GM12878 (cell line): ENCODE results near the gene PCSK5. TPM values are rescaled to one million over a fixed set of nuclear protein-coding genes. Genes with fewer than 3 reads are reported as not detected.

Experiments
- ATAC-seq: fragments of 200-7000 bp; cut with Tn5 transposase; 3 replicates; pipeline ENCODE4 v1.9.1; 2020; ENCODE audit warnings: mild to moderate bottlenecking, moderate library complexity
- BruUV-seq: library from RNA; stranded (reverse); fragments of 400-500 nt; replicated peaks from 2 replicates; lab custom pipeline; 2021; lab: Mats Ljungman, UMichigan
- CTCF ChIA-PET: fragments of 300-600 bp; sonication (Branson Sonifier 250); formaldehyde crosslinking; extraction: SDS; loops from one replicate; lab custom pipeline; 2021; ENCODE audit warnings: inconsistent platforms; lab: Yijun Ruan, JAX
- POLR2A ChIA-PET: fragments of 350-600 bp; formaldehyde crosslinking; extraction: SDS; loops from one replicate; lab custom pipeline; 2021; ENCODE audit warnings: inconsistent platforms; lab: Charles Lee
- RAD21 ChIA-PET: fragments of 300-600 bp; sonication (Branson Sonifier 250); formaldehyde crosslinking; loops from one replicate; lab custom pipeline; 2023; ENCODE audit warnings: antibody characterized with exemption; ENCODE audit not compliant: unreplicated experiment; lab: Charles Lee
- SMC1A ChIA-PET: fragments of 300-600 bp; sonication (Branson Sonifier 250); formaldehyde crosslinking; loops from one replicate; lab custom pipeline; 2023; ENCODE audit not compliant: unreplicated experiment, uncharacterized antibody; lab: Charles Lee
- DNase-seq: peaks from one replicate; pipeline ENCODE4 v3.0.0-alpha.2; 2011; ENCODE audit warnings: low read depth, low spot score
- FAIRE-seq: peaks from 3 replicates; lab custom pipeline; 2011; peaks lifted over from hg19 to GRCh38; lab: Jason Lieb, UNC
- H2AFZ ChIP-seq: 2 replicates; pipeline ENCODE4 v1.6.0; 2011; ENCODE audit warnings: low read depth, low read length, control low read depth; ENCODE audit not compliant: control insufficient read depth
- H3K27ac ChIP-seq: 2 replicates; pipeline ENCODE4 v1.5.1; 2011; ENCODE audit warnings: control low read depth; ENCODE audit not compliant: control insufficient read depth, insufficient read depth
- H3K27me3 ChIP-seq, 2 experiments: replicated peaks in 1 of 2; 2 replicates each; pipeline versions ENCODE4 v1.6.0 to v1.6.1; 2011; ENCODE audit warnings: low read length in 1 of 2; ENCODE audit not compliant: control insufficient read depth in 2 of 2, insufficient read depth in 2 of 2
- H3K36me3 ChIP-seq, 2 experiments: 2 replicates each; pipeline ENCODE4 v1.5.1; 2011; ENCODE audit warnings: low read length in 1 of 2; ENCODE audit not compliant: control insufficient read depth in 2 of 2, insufficient read depth in 2 of 2
- H3K4me1 ChIP-seq: 2 replicates; pipeline ENCODE4 v1.6.1; 2011; ENCODE audit warnings: mild to moderate bottlenecking, low read length, moderate library complexity, mixed read lengths; ENCODE audit not compliant: control insufficient read depth, insufficient read depth
- H3K4me2 ChIP-seq: 2 replicates; pipeline ENCODE4 v1.6.0; 2011; ENCODE audit warnings: control low read depth; ENCODE audit not compliant: control insufficient read depth, insufficient read depth
- H3K4me3 ChIP-seq: fragments of 200-600 bp; sonication (generic); 2 replicates; pipeline ENCODE4 v1.5.1; 2016
- H3K79me2 ChIP-seq: 2 replicates; pipeline ENCODE4 v1.6.0; 2011; ENCODE audit warnings: low read length; ENCODE audit not compliant: control insufficient read depth, insufficient read depth
- H3K9ac ChIP-seq: 2 replicates; pipeline ENCODE4 v1.8.0; 2011; ENCODE audit warnings: low read length, control low read depth, mixed read lengths; ENCODE audit not compliant: control insufficient read depth, insufficient read depth
- H3K9me3 ChIP-seq: replicated peaks from 3 replicates; pipeline ENCODE4 v1.5.1; 2011; ENCODE audit warnings: mild to moderate bottlenecking, low read length; ENCODE audit not compliant: control insufficient read depth, insufficient read depth
- H4K20me1 ChIP-seq: 2 replicates; pipeline ENCODE4 v1.6.0; 2011; ENCODE audit not compliant: control insufficient read depth, insufficient read depth
- ATF2 ChIP-seq: IDR thresholded peaks from 2 replicates; pipeline ENCODE4 v1.6.1; 2012; ENCODE audit warnings: low read length, inconsistent platforms
- CHD1 ChIP-seq: IDR thresholded peaks from 2 replicates; pipeline ENCODE4 v1.6.1; 2012; ENCODE audit warnings: low read depth, low read length, improper control_type of control experiment
- IKZF2 ChIP-seq, 2 experiments: fragments of 450-650 bp; IDR thresholded peaks; 2 replicates each; pipeline ENCODE4 v1.6.1; 2017; ENCODE audit warnings: mild to moderate bottlenecking in 2 of 2, moderate library complexity in 2 of 2
- JUND ChIP-seq: IDR thresholded peaks from 2 replicates; pipeline ENCODE4 v1.6.1; 2012; ENCODE audit warnings: low read depth, mild to moderate bottlenecking, low read length, improper control_type of control experiment, moderate library complexity
- KAT2A ChIP-seq: conservative IDR thresholded peaks from 2 replicates; pipeline ENCODE4 v1.6.1; 2011; ENCODE audit warnings: low read depth, low read length; ENCODE audit not compliant: control insufficient read depth
- MTA2 ChIP-seq: fragments of 450-650 bp; IDR thresholded peaks from 2 replicates; pipeline ENCODE4 v1.6.1; 2016; ENCODE audit warnings: low read depth, mild to moderate bottlenecking, moderate library complexity
- MXI1 ChIP-seq: fragments of 150-350 bp; IDR thresholded peaks from 2 replicates; pipeline ENCODE4 v1.6.1; 2011; ENCODE audit warnings: low read depth, mild to moderate bottlenecking, inconsistent platforms, low read length, improper control_type of control experiment
- NFYB ChIP-seq: IDR thresholded peaks from 2 replicates; pipeline ENCODE4 v1.6.1; 2011; ENCODE audit warnings: low read depth, mild to moderate bottlenecking, low read length, improper control_type of control experiment, moderate library complexity; ENCODE audit not compliant: insufficient read depth
- PBX3 ChIP-seq: IDR thresholded peaks from 2 replicates; pipeline ENCODE4 v1.6.1; 2011; ENCODE audit warnings: mild to moderate bottlenecking, low read depth, low read length, moderate library complexity; ENCODE audit not compliant: insufficient replicate concordance
- PKNOX1 ChIP-seq: fragments of 450-650 bp; IDR thresholded peaks from 2 replicates; pipeline ENCODE4 v1.6.1; 2016; ENCODE audit warnings: mild to moderate bottlenecking
- POLR2AphosphoS2 ChIP-seq: IDR thresholded peaks from 2 replicates; pipeline ENCODE4 v1.6.1; 2011; ENCODE audit warnings: low read depth, mild to moderate bottlenecking, low read length, improper control_type of control experiment, moderate library complexity
- RAD21 ChIP-seq: IDR thresholded peaks from 2 replicates; pipeline ENCODE4 v1.6.1; 2011; ENCODE audit warnings: mild to moderate bottlenecking, low read depth, low read length, moderate library complexity; ENCODE audit not compliant: insufficient read depth
- SMAD5 ChIP-seq: IDR thresholded peaks from 2 replicates; pipeline ENCODE4 v1.6.1; 2016; ENCODE audit warnings: antibody characterized with exemption, low read depth
- SRF ChIP-seq, 2 experiments: IDR thresholded peaks; 2 replicates each; pipeline ENCODE4 v1.6.1; 2011; ENCODE audit warnings: low read depth in 2 of 2, low read length in 2 of 2, mild to moderate bottlenecking in 1 of 2, moderate library complexity in 1 of 2
- ZBTB11 ChIP-seq: fragments of 450-650 bp; formaldehyde crosslinking; IDR thresholded peaks from 2 replicates; pipeline ENCODE4 v1.5.0; 2022; ENCODE audit warnings: mild to moderate bottlenecking, missing genetic modification characterization
- ZNF217 ChIP-seq: fragments of 450-650 bp; IDR thresholded peaks from 2 replicates; pipeline ENCODE4 v1.6.1; 2017; ENCODE audit warnings: antibody characterized with exemption, mild to moderate bottlenecking
- WGBS: methylation state at CpG from one replicate; pipeline ENCODE4 v1.1.6; 2016; ENCODE audit warnings: low lambda C conversion rate; ENCODE audit not compliant: insufficient replicate concordance, insufficient coverage; ENCODE audit errors: missing lambda C conversion rate; 5-methylcytosine and 5-hydroxymethylcytosine counted together
- in situ Hi-C: fragments of 300-500 bp; cut with MboI; formaldehyde crosslinking; loops from 9 replicates; pipeline ENCODE4 v1.14.3; 2018; ENCODE audit warnings: mixed read lengths
- intact Hi-C: fragments of 100-400 bp; cut with micrococcal nuclease; formaldehyde crosslinking; loops from one replicate; pipeline ENCODE4 v1.14.2; 2022; ENCODE audit not compliant: unreplicated experiment
- polyA plus RNA-seq, 11 experiments: library from polyadenylated mRNA; depleted of rRNA in 4 of 11; unstranded in 6 of 11; stranded (reverse) in 5 of 11; fragments of >200 nt; fragmentation: Nextera tagmentation in 4 of 11; fragmentation: Illumina TruSeq in 1 of 11; extraction: Ambion mirVana in 4 of 11; extraction: Trizol in 1 of 11; gene quantifications; 1 replicate in 1 of 11; 2 replicates in 10 of 11; pipeline versions ENCODE4 v1.2.1 to v1.2.3, GENCODE V29; 2011 to 2016; ENCODE audit warnings: inconsistent platforms in 2 of 11, missing spikeins in 2 of 11, low read depth in 1 of 11
- total RNA-seq, 4 experiments: library from RNA; depleted of rRNA in 3 of 4; stranded (reverse); fragments of >200 nt in 3 of 4; fragmentation: Illumina TruSeq in 1 of 4; extraction: Trizol in 1 of 4; gene quantifications; 2 replicates each; pipeline versions ENCODE4 v1.2.1 to v1.2.3, GENCODE V29; 2013 to 2021

PCSK5 gene
- total and polyA plus RNA-seq, 10 of the 15 experiments (the other 5 are each of a cell fraction or from before 2014, with no cell fraction given): 0.01 to 0.13 (median 0.04) TPM; not detected in 3

- no peaks in the 10 kb centered on the region for H4K20me1 ChIP-seq
- H2AFZ ChIP-seq: no peak overlapping the region
- FAIRE-seq (no peak), ATAC-seq (no peak), DNase-seq (no peak)
- no peaks in the 10 kb centered on the region for H3K79me2 ChIP-seq
- no peaks in the 10 kb centered on the region for H3K36me3 ChIP-seq
- no peak overlapping the region for H3K27ac ChIP-seq
- WGBS: 16% methylated on average over 6 of the region's 6 CpGs
- POLR2A ChIA-PET: no interaction called here
- SMC1A ChIA-PET: no interaction called here
- no peak overlapping the region for H3K4me2 ChIP-seq
- CTCF ChIA-PET: interaction anchor here (0.6 to 1.2 kb wide), 4 partner anchors 15 to 687 kb away, joined by 3 read pairs; no protein-coding TSS in a partner anchor
- TF ChIP-seq KAT2A (no peak), ATF2 (no peak), ZNF217 (no peak), SRF (IDR thresholded peaks at IDR 0.05; ENCODE audit: low read depth in 2 of 2, low read length in 2 of 2) (no peak), ZBTB11 (CRISPR knock-in tag) (no peak), POLR2AphosphoS2 (no peak), CHD1 (no peak), PKNOX1 (no peak), PBX3 (no peak), IKZF2 (IDR thresholded peaks at IDR 0.05) (no peak), MTA2 (no peak), RAD21 (no peak), SMAD5 (no peak), NFYB (no peak), JUND (no peak), MXI1 (no peak)
- in situ Hi-C loops (no loop called here), intact Hi-C loops (no loop called here)
- H3K27me3 ChIP-seq: no peaks in the 10 kb centered on the region
- BruUV-seq: no TSS peak
- RAD21 ChIA-PET: no interaction called here
- no peaks in the 10 kb centered on the region for H3K9me3 ChIP-seq
- no peak overlapping the region for H3K9ac ChIP-seq
- H3K4me3 ChIP-seq: no peak overlapping the region
- no peaks in the 10 kb centered on the region for H3K4me1 ChIP-seq
These were observed 38.6 kb upstream of the PCSK5 start for GRCh38 chr9:75851917-75852316.
